HCT116 (cell line): Measurements from ENCODE around the gene CAMKMT. TPM values are rescaled to one million over a fixed set of nuclear protein-coding genes. Genes with fewer than 3 reads are reported as not detected.

Experiments used
- ATAC-seq: fragments of 200-7000 bp; cut with Tn5 transposase; 2 replicates; pipeline ENCODE4 v1.9.1; 2020; ENCODE audit warnings: mild to moderate bottlenecking, moderate library complexity
- BruUV-seq: library from RNA; stranded (reverse); fragments of 400-500 nt; replicated peaks from 2 replicates; lab custom pipeline; 2021; lab: Mats Ljungman, UMichigan
- CTCF ChIA-PET: fragments of 300-600 bp; sonication (Branson Sonifier 250); formaldehyde crosslinking; loops from one replicate; lab custom pipeline; 2021; ENCODE audit warnings: antibody characterized with exemption; lab: Charles Lee
- POLR2A ChIA-PET: fragments of 300-600, 350-600 bp; sonication (Branson Sonifier 250); formaldehyde crosslinking; loops from one replicate; lab custom pipeline; 2021; ENCODE audit warnings: antibody characterized with exemption; lab: Charles Lee
- RAD21 ChIA-PET, 2 experiments: fragments of 300-600 bp; sonication (Branson Sonifier 250); formaldehyde crosslinking; loops; one replicate each; lab custom pipeline; 2023; ENCODE audit warnings: low total read pairs in 2 of 2; ENCODE audit not compliant: uncharacterized antibody in 2 of 2, unreplicated experiment in 2 of 2, low non-redundant PET in 1 of 2; lab: Charles Lee
- DNase-seq: peaks from one replicate; pipeline ENCODE4 v3.0.0-alpha.2; 2010; ENCODE audit warnings: low read depth, low spot score
- H2AFZ ChIP-seq: fragments of 200-600 bp; shearing (Covaris generic), sonication (generic); 2 replicates; pipeline ENCODE4 v1.6.1; 2017; ENCODE audit warnings: low read depth, mixed run types, mixed read lengths, antibody characterized with exemption, low read length; ENCODE audit not compliant: poor library complexity, severe bottlenecking
- H3K27ac ChIP-seq: 2 replicates; pipeline ENCODE4 v1.5.1; 2012; ENCODE audit warnings: low read depth, low read length
- H3K27me3 ChIP-seq: fragments of 200-600 bp; sonication (generic); 2 replicates; pipeline ENCODE4 v1.6.1; 2016; ENCODE audit warnings: mixed run types, low read length, mixed read lengths; ENCODE audit not compliant: insufficient read depth
- H3K36me3 ChIP-seq, 2 experiments: fragments of 200-500 bp in 1 of 2; fragments of 200-600 bp in 1 of 2; sonication (Bioruptor generic) in 1 of 2; sonication (generic) in 1 of 2; 2 replicates each; pipeline versions ENCODE4 v1.5.1 to v1.6.1; 2014 to 2016; ENCODE audit warnings: low read length in 2 of 2, inconsistent platforms in 1 of 2, mixed read lengths in 1 of 2, mixed run types in 1 of 2; ENCODE audit not compliant: insufficient read depth in 2 of 2, control insufficient read depth in 1 of 2
- H3K4me1 ChIP-seq, 2 experiments: fragments of 200-600 bp in 1 of 2; sonication (generic) in 1 of 2; 2 replicates each; pipeline versions ENCODE4 v1.5.1 to v1.6.1; 2012 to 2017; ENCODE audit warnings: low read length in 2 of 2, inconsistent platforms in 1 of 2, mild to moderate bottlenecking in 1 of 2, mixed read lengths in 1 of 2, mixed run types in 1 of 2, moderate library complexity in 1 of 2; ENCODE audit not compliant: insufficient read depth in 2 of 2, control insufficient read depth in 1 of 2
- H3K4me2 ChIP-seq: fragments of 200-600 bp; sonication (generic); 2 replicates; pipeline ENCODE4 v1.6.1; 2017; ENCODE audit warnings: mixed run types, low read length, mixed read lengths
- H3K4me3 ChIP-seq, 2 experiments: fragments of 200-600 bp in 1 of 2; sonication (generic) in 1 of 2; replicated peaks in 1 of 2; 2 replicates each; pipeline ENCODE4 v1.5.1; 2011 to 2016; ENCODE audit warnings: low read length in 2 of 2, control low read depth in 1 of 2, low read depth in 1 of 2, mild to moderate bottlenecking in 1 of 2, mixed read lengths in 1 of 2, mixed run types in 1 of 2
- H3K79me2 ChIP-seq: fragments of 200-600 bp; sonication (generic); 2 replicates; pipeline ENCODE4 v1.6.1; 2017; ENCODE audit warnings: mild to moderate bottlenecking, mixed run types, low read length, moderate library complexity, mixed read lengths; ENCODE audit not compliant: insufficient read depth
- H3K9ac ChIP-seq: fragments of 200-600 bp; sonication (generic); 2 replicates; pipeline ENCODE4 v1.6.1; 2016; ENCODE audit warnings: low read length, mixed read lengths
- H3K9me2 ChIP-seq: fragments of 200-600 bp; sonication (generic), shearing (Covaris generic); 2 replicates; pipeline ENCODE4 v1.6.1; 2017; ENCODE audit warnings: mixed run types, mild to moderate bottlenecking, moderate library complexity; ENCODE audit not compliant: insufficient read depth
- H3K9me3 ChIP-seq, 2 experiments: fragments of 200-500 bp in 1 of 2; fragments of 200-600 bp in 1 of 2; sonication (Bioruptor generic) in 1 of 2; sonication (generic) in 1 of 2; 2 replicates each; pipeline ENCODE4 v1.6.1; 2014 to 2017; ENCODE audit warnings: low read length in 2 of 2, mixed read lengths in 2 of 2, inconsistent platforms in 1 of 2, low read depth in 1 of 2, mild to moderate bottlenecking in 1 of 2, mixed run types in 1 of 2, moderate library complexity in 1 of 2; ENCODE audit not compliant: control insufficient read depth in 1 of 2, insufficient read depth in 1 of 2
- H4K20me1 ChIP-seq: fragments of 200-600 bp; sonication (generic), shearing (Covaris generic); 2 replicates; pipeline ENCODE4 v1.6.1; 2017; ENCODE audit warnings: mixed run types, mild to moderate bottlenecking, moderate library complexity; ENCODE audit not compliant: insufficient read depth
- EGR1 ChIP-seq: IDR thresholded peaks from 2 replicates; pipeline ENCODE4 v1.6.1; 2012; ENCODE audit warnings: low read depth
- FOSL1 ChIP-seq: IDR thresholded peaks from 2 replicates; pipeline ENCODE4 v1.6.1; 2012; ENCODE audit warnings: low read depth
- RAD21 ChIP-seq: IDR thresholded peaks from 2 replicates; pipeline ENCODE4 v1.6.1; 2012; ENCODE audit warnings: low read depth, mild to moderate bottlenecking
- SRF ChIP-seq: IDR thresholded peaks from 2 replicates; pipeline ENCODE4 v1.6.1; 2012; ENCODE audit warnings: low read depth
- TCF7L2 ChIP-seq: IDR thresholded peaks from 2 replicates; pipeline ENCODE4 v1.7.0; 2011; ENCODE audit warnings: borderline replicate concordance, inconsistent platforms; ENCODE audit not compliant: insufficient read depth, insufficient read length; ENCODE audit errors: extremely low read depth
- ZFX ChIP-seq: fragments of 450-650 bp; IDR thresholded peaks from 2 replicates; pipeline ENCODE4 v1.6.1; 2017
- ZNF274 ChIP-seq: fragments of 200-500 bp; sonication (Bioruptor generic); IDR thresholded peaks from 2 replicates; pipeline ENCODE4 v1.6.1; 2014; ENCODE audit warnings: mild to moderate bottlenecking, low read depth, low read length, inconsistent platforms
- intact Hi-C: fragments of 100-400 bp; cut with micrococcal nuclease; formaldehyde crosslinking; loops from 2 replicates; pipeline ENCODE4 v1.10.0; 2022
- total RNA-seq: library from RNA; stranded (reverse); gene quantifications from one replicate; pipeline ENCODE4 v1.2.1, GENCODE V29; 2021; ENCODE audit not compliant: unreplicated experiment
- TF ChIP-seq, protein P1 (sequence below), 3 experiments: fragments of 200-600 bp in 1 of 3; sonication (generic) in 1 of 3; IDR thresholded peaks in 2 of 3; conservative IDR thresholded peaks in 1 of 3; 2 replicates each; pipeline ENCODE4 v1.5.1; 2012 to 2017; ENCODE audit warnings: low read depth in 2 of 3, low read length in 2 of 3, antibody characterized with exemption in 1 of 3, borderline replicate concordance in 1 of 3, control low read depth in 1 of 3, mild to moderate bottlenecking in 1 of 3, mixed read lengths in 1 of 3, mixed run types in 1 of 3, moderate library complexity in 1 of 3; ENCODE audit not compliant: insufficient read depth in 1 of 3
- TF ChIP-seq, protein P2 (sequence below): IDR thresholded peaks from 2 replicates; pipeline ENCODE4 v1.6.1; 2011; ENCODE audit warnings: mild to moderate bottlenecking, low read length, moderate library complexity; ENCODE audit not compliant: insufficient replicate concordance; ENCODE audit errors: extremely low read depth
- TF ChIP-seq, protein P3 (sequence below): IDR thresholded peaks from 2 replicates; pipeline ENCODE4 v1.6.1; 2012; ENCODE audit warnings: low read depth

Gene CAMKMT
- total RNA-seq, 1 experiment from 2014 or later: 10.6 TPM

GRCh38 chr2:44524347-44524926 is 162.7 kb downstream of the CAMKMT start:
- no peaks in the 10 kb centered on the region for H3K36me3 ChIP-seq
- no peaks in the 10 kb centered on the region for H3K27me3 ChIP-seq
- H3K79me2 ChIP-seq: no peaks in the 10 kb centered on the region
- ChIA-PET CTCF (no interaction called here), POLR2A (no interaction called here), RAD21 (no interaction called here)
- no peak overlapping the region for H3K4me2 ChIP-seq
- H3K4me1 ChIP-seq: 0 out of 4 replicates have a peak, but pooled peaks cover 0 to 2% of the 10 kb centered on the region in 2 experiments
- ATAC-seq (no peak), DNase-seq (no peak)
- no TSS peak for BruUV-seq
- no peak overlapping the region for H2AFZ ChIP-seq
- H3K9me2 ChIP-seq: no peaks in the 10 kb centered on the region
- no peak overlapping the region for H3K9ac ChIP-seq
- intact Hi-C loops: no loop called here
- no peak for TF ChIP-seq ZFX
- no peak for TF ChIP-seq EGR1
- no peak for TF ChIP-seq TCF7L2
- no peak for TF ChIP-seq SRF
- TF ChIP-seq, protein P1, sequence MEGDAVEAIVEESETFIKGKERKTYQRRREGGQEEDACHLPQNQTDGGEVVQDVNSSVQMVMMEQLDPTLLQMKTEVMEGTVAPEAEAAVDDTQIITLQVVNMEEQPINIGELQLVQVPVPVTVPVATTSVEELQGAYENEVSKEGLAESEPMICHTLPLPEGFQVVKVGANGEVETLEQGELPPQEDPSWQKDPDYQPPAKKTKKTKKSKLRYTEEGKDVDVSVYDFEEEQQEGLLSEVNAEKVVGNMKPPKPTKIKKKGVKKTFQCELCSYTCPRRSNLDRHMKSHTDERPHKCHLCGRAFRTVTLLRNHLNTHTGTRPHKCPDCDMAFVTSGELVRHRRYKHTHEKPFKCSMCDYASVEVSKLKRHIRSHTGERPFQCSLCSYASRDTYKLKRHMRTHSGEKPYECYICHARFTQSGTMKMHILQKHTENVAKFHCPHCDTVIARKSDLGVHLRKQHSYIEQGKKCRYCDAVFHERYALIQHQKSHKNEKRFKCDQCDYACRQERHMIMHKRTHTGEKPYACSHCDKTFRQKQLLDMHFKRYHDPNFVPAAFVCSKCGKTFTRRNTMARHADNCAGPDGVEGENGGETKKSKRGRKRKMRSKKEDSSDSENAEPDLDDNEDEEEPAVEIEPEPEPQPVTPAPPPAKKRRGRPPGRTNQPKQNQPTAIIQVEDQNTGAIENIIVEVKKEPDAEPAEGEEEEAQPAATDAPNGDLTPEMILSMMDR (IDR thresholded peaks at IDR 0.05 in 2 of 3, conservative IDR thresholded peaks at IDR 0.05 in 1 of 3; ENCODE audit: borderline replicate concordance in 1 of 3, insufficient read depth in 1 of 3, low read depth in 2 of 3, low read length in 2 of 3): no peak
- TF ChIP-seq FOSL1: no peak
- no peak for TF ChIP-seq ZNF274
- TF ChIP-seq RAD21: no peak
- TF ChIP-seq, protein P2, sequence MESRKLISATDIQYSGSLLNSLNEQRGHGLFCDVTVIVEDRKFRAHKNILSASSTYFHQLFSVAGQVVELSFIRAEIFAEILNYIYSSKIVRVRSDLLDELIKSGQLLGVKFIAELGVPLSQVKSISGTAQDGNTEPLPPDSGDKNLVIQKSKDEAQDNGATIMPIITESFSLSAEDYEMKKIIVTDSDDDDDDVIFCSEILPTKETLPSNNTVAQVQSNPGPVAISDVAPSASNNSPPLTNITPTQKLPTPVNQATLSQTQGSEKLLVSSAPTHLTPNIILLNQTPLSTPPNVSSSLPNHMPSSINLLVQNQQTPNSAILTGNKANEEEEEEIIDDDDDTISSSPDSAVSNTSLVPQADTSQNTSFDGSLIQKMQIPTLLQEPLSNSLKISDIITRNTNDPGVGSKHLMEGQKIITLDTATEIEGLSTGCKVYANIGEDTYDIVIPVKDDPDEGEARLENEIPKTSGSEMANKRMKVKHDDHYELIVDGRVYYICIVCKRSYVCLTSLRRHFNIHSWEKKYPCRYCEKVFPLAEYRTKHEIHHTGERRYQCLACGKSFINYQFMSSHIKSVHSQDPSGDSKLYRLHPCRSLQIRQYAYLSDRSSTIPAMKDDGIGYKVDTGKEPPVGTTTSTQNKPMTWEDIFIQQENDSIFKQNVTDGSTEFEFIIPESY: no peak
- TF ChIP-seq, protein P3, sequence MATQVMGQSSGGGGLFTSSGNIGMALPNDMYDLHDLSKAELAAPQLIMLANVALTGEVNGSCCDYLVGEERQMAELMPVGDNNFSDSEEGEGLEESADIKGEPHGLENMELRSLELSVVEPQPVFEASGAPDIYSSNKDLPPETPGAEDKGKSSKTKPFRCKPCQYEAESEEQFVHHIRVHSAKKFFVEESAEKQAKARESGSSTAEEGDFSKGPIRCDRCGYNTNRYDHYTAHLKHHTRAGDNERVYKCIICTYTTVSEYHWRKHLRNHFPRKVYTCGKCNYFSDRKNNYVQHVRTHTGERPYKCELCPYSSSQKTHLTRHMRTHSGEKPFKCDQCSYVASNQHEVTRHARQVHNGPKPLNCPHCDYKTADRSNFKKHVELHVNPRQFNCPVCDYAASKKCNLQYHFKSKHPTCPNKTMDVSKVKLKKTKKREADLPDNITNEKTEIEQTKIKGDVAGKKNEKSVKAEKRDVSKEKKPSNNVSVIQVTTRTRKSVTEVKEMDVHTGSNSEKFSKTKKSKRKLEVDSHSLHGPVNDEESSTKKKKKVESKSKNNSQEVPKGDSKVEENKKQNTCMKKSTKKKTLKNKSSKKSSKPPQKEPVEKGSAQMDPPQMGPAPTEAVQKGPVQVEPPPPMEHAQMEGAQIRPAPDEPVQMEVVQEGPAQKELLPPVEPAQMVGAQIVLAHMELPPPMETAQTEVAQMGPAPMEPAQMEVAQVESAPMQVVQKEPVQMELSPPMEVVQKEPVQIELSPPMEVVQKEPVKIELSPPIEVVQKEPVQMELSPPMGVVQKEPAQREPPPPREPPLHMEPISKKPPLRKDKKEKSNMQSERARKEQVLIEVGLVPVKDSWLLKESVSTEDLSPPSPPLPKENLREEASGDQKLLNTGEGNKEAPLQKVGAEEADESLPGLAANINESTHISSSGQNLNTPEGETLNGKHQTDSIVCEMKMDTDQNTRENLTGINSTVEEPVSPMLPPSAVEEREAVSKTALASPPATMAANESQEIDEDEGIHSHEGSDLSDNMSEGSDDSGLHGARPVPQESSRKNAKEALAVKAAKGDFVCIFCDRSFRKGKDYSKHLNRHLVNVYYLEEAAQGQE: no peak
- peaks cover 0 to 5% of the 10 kb centered on the region in 2 experiments; a peak in 1 of 4 replicates for H3K9me3 ChIP-seq
- H4K20me1 ChIP-seq: no peaks in the 10 kb centered on the region
- no peak overlapping the region for H3K27ac ChIP-seq
- H3K4me3 ChIP-seq: no peak overlapping the region
